Astrocyte of the cerebellum (primary cell): ENCODE results near the gene ELL.
A peak's percentile ranks its signal among the peaks of the same experiment; 100 is the strongest.

Experiments
- DNase-seq: peaks from one replicate; pipeline ENCODE4 v3.0.0-alpha.2; 2011; ENCODE audit warnings: low read depth
- H3K4me3 ChIP-seq: 2 replicates; pipeline ENCODE4 v1.5.1; 2011; ENCODE audit warnings: mild to moderate bottlenecking, low read depth, low read length, moderate library complexity
- CTCF ChIP-seq: IDR thresholded peaks from 2 replicates; pipeline ENCODE4 v1.5.1; 2012; ENCODE audit warnings: low read length, low read depth, moderate library complexity, mild to moderate bottlenecking; ENCODE audit errors: missing control alignments
- in situ Hi-C: cut with HindIII; loops from 2 replicates; pipeline ENCODE4 v1.10.0; 2017; ENCODE audit warnings: low sequenced_read_pairs

The ELL gene

GRCh38 chr19:18435178-18435841, 86.6 kb downstream of the ELL start:
- no peak overlapping the region for H3K4me3 ChIP-seq
- in situ Hi-C loops = no loop called here
- DNase-seq = no peak
- TF ChIP-seq CTCF = no peak

- in situ Hi-C loops = no loop called here
- DNase-seq = no peak
- peak overlapping the region; percentile 39 for H3K4me3 ChIP-seq
- no peak for TF ChIP-seq CTCF
These were observed 87.3 kb downstream of the ELL start for GRCh38 chr19:18434411-18435175.

- TF ChIP-seq CTCF = no peak
- in situ Hi-C loops = no loop called here
- no peak for DNase-seq
- peak overlapping the region; percentile 39 for H3K4me3 ChIP-seq
These were observed 88.0 kb downstream of the ELL start for GRCh38 chr19:18433735-18434398.

- DNase-seq = no peak
- in situ Hi-C loops = no loop called here
- H3K4me3 ChIP-seq = peak overlapping the region; percentile 39
- TF ChIP-seq CTCF = no peak
These were observed 88.7 kb downstream of the ELL start for GRCh38 chr19:18433015-18433691.

GRCh38 chr19:18432275-18433014, 89.4 kb downstream of the ELL start:
- no peak for DNase-seq
- in situ Hi-C loops = no loop called here
- H3K4me3 ChIP-seq = peak overlapping the region; percentile 39
- TF ChIP-seq CTCF = no peak
